ENCODE results near the gene NME4.
"Not testable (repeated sequence)": the region's sequence is repeated elsewhere in the genome, so short reads cannot be mapped to it uniquely, and the experiment has no call there.

The NME4 gene

DNA sequence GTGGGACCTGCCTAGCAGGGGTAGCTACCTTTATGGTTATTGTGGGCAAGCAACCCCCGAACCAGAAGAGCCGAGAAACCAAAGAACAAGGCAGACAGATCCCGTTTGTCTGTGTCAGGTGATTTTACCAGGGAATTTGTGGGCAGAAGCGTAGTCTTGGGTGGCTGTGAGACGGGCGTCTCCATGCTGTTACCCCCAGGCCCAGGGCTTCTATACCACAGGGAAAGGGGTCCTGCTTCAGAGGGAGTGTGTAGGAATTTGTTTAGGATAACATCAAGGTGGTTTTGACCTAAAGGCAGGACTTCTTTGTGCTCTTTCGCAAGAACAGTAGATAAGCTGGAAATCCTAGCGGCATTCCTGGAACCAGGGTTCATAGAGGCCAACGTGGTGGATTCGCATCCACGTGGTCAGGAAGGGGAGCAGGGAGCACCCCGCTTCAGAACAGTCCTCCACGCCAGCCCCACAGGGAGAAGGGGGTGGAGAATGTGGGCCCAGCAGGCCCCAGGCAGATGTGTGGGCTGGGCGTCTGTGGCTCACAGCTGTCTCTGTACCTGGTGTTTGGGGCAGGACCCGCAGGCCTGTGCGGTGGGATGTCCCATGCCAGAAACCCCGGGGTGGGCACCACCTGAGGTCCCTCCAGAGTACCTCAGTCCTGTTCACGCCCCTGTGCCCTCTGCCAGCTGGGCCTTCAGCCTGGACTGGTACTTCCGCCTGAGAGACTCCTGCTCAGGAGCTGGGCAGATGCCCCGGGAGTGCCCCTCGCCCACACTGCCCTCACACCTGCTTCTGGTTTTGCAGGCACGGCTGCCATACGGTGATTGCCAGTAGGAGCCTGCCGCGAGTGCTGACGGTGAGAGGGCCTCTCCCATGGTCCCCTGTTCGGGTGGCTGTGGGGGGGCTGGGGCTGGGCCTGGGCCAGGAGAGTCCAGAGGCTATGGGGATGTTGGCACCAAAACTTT, 8.8 kb downstream of the NME4 start:
- TF ChIP-seq, protein P1, sequence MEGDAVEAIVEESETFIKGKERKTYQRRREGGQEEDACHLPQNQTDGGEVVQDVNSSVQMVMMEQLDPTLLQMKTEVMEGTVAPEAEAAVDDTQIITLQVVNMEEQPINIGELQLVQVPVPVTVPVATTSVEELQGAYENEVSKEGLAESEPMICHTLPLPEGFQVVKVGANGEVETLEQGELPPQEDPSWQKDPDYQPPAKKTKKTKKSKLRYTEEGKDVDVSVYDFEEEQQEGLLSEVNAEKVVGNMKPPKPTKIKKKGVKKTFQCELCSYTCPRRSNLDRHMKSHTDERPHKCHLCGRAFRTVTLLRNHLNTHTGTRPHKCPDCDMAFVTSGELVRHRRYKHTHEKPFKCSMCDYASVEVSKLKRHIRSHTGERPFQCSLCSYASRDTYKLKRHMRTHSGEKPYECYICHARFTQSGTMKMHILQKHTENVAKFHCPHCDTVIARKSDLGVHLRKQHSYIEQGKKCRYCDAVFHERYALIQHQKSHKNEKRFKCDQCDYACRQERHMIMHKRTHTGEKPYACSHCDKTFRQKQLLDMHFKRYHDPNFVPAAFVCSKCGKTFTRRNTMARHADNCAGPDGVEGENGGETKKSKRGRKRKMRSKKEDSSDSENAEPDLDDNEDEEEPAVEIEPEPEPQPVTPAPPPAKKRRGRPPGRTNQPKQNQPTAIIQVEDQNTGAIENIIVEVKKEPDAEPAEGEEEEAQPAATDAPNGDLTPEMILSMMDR (IDR thresholded peaks at IDR 0.05; ENCODE audit: borderline replicate concordance, insufficient read depth, low read depth, low read length) = no peak
- H3K4me3 ChIP-seq (ENCODE audit: low read depth, low read length) = no peak overlapping the region

DNA sequence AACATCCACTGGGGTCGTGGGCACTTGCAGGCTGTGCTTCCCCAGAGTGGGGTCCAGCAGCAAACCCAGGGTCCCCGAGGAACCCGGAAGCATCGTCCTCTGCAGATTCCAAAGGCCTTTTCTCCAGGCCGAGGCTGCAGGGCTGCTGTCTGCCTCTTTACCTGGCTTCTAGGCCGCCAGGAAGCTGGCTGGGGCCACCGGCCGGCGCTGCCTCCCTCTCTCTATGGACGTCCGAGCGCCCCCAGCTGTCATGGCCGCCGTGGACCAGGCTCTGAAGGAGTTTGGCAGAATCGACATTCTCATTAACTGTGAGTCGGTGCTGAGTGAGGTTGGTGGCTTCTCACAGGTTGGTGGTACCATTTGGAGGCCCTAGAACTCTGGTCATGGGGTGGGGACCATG, 10.3 kb downstream of the NME4 start:
- H3K4me3 ChIP-seq (ENCODE audit: low read depth, low read length) = no peak overlapping the region
- TF ChIP-seq, protein P1 (IDR thresholded peaks at IDR 0.05; ENCODE audit: borderline replicate concordance, insufficient read depth, low read depth, low read length) = no peak

GRCh38 chr16:410516-411178, 13.6 kb downstream of the NME4 start:
- TF ChIP-seq, protein P1 (IDR thresholded peaks at IDR 0.05; ENCODE audit: borderline replicate concordance, insufficient read depth, low read depth, low read length) = no peak
- H3K4me3 ChIP-seq (ENCODE audit: low read depth, low read length) = no peak overlapping the region

DNA sequence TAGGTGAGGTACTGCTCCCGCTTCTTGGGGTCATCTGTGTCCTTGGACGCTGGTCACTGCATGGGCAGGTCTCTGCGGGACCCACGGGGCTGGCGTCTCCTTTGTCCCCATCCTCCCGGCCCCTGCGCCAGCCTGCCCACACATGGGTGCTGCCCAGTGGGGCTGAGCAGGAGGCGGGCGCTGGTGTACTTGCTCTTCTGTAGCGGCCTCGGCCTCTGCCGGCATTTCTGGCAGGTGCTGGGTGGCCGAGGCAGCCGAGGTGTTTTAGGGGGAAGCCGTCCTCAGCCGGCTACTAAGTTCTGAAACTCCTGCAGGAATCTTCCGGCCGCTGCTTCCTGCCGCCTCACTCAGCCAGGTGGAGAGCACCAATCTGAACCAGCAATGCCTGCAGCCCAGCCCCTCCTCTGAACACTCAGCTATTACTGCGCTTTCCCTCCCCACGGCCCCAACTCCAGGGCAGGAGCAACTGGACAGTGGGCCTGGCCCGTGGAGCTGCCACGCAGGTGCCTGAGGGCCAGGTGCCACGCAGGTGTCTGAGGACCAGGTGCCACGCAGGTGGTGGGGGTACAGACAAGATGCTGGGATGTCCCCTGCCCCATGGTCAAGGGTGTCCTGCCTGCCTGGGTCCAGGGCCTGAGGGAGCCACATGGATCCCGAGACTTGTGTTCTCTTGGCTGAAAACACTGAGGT, 14.7 kb downstream of the NME4 start:
- TF ChIP-seq, protein P1 (IDR thresholded peaks at IDR 0.05; ENCODE audit: borderline replicate concordance, insufficient read depth, low read depth, low read length) = no peak
- no peak overlapping the region for H3K4me3 ChIP-seq (ENCODE audit: low read depth, low read length)

GRCh38 chr16:414395-415169, 17.6 kb downstream of the NME4 start:
- H3K4me3 ChIP-seq (ENCODE audit: low read depth, low read length) = no peak overlapping the region

GRCh38 chr16:415170-415498, 18.1 kb downstream of the NME4 start:
- H3K4me3 ChIP-seq (ENCODE audit: low read depth, low read length) = not testable (repeated sequence)

More at GRCh38 chr16:414395-415169, 17.6 kb downstream of the NME4 start:
- TF ChIP-seq, protein P1 (IDR thresholded peaks at IDR 0.05; ENCODE audit: borderline replicate concordance, insufficient read depth, low read depth, low read length) = no peak

DNA sequence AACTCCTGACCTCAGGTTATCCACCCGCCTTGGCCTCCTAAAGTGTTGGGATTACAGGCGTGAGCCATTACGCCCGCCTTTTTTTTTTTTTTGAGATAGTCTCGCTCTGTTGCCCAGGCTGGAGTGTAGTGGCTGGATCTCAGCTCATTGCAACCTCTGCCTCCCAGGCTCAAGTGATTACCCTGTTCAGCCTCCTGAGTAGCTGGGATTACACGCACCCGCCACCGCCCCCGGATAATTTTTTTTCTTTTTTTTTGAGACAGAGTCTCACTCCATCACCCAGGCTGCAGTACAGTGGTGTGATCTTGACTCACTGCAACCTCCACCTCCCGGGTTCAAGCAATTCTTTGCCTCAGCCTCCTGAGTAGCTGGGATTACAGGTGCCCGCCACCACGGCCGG, 25.2 kb downstream of the NME4 start:
- not testable (repeated sequence) for H3K4me3 ChIP-seq (ENCODE audit: low read depth, low read length)

Measured in GM12875 (cell line).